ENCODE measurements around the gene ELP1.

The ELP1 gene

DNA sequence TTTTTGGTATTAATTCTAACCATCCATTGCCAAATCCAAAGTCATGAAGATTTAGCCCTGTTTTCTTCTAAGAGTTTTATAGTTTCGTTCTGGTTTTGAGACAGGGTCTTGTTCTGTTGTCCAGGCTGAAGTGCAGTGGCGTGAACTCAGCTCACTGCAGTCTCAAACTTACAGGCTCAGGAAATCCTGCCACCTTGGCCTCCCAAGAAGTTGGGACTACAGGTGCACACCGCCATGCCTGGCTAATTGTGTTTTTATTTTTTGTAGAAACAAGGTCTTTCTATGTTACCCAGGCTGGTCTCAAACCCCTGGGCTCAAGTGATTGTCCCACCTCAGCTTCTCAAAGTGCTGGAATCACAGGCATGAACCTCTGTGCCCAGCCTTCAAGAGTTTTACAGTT lies 50.8 kb downstream of the ELP1 start:
- DNase-seq (ENCODE audit: low spot score), result no peak

DNA sequence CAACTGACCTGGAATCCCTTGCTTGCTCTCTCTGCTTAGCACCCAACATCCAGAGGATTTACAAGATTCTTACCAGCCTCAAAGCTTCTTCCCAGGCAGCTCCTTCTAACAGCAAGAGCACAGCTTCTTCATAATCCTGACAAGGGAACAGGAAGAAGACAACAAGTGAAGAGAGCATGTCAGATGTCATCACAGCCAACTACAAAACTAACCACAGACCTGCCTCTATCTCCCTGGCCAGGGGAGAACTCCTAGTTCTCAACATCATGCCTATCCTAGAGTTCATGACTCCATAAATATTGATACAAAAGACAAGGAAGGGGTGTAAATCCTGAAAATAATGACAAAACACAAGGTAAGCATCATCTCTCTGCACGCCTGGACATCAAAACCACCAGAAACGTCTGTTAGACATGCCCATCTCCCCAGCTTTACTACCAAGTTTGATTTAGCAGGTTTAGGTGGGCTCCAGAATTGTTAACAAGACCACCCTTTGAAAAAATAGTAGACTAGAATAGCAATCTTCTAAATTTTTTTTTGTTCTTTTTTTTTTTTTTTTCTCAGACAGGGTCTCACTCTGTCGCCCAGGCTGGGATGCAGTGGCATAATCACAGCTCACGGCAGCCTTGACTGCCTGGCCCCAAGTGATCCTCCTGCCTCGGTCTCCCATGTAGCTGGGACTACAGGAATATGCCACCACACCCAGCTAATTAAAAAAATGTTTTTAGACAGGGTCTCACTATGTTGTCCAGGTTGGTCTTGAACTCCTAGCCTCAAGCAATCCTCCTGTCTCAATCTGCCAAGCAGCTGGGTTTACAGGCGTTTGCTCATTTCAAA lies 51.7 kb downstream of the ELP1 start:
- no peak for DNase-seq (ENCODE audit: low spot score)

DNA sequence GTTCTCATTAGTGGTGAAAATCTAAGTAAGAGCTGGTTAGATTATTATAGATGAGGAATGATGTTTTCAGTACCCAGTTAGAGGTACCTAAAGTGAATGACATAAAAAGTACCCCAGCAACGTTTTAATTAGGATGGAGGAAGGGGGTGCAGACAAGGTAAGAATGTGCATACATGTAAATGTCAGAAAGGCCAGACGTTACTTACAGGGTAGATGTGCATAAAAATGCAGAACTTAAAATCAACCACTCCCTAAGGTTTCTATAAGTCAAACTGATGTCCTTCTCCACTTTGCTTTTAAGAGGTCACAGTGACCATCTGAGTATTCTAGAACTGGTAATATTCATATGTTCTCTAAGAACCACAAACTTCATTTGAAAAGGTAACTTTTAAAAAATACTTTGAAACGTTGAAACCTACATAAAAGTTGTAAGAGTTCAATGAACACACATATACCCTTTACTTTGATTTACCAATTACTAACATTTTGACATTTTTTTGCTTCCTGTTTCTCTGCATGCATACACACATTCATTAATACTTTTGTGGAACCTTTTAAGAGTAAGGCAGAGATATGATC lies 53.1 kb downstream of the ELP1 start:
- no peak for DNase-seq (ENCODE audit: low spot score)

DNA sequence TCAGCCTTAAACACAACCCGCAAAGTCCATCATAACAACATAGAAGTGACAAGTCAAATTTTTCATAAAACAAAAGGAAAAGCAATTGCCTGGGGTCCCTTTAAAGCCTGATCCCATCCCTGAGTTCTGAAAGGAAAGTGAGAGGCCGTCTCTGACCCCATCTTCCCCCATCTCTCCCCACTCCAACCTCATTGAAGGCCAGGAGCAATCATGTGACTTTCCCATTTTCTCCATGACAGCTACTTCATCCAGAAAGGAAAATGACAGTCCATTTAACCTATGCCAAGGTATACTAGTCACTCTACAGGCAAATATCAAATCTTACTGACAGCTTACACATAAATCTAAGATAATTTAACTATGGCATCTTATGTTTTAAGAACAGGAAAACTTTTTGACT lies 56.4 kb downstream of the ELP1 start:
- DNase-seq (ENCODE audit: low spot score), result no peak

DNA sequence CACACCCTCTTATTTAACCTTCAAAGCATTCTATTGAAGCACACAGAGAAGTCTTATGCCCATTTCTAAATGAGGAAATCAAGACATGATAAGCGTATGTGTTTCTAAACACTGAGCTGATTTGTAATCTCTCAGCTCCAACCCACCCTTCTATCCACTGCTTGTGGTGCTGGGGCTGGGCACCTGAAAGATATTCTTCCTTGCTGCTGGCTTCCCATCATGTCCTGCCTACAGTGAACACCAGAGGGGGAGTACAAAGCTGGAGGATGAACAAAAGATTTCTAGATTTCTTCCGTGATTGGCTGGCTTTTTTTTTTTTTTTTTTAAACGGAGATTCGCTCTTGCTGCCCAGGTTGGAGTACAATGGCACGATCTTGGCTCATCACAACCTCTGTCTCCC lies 57.5 kb downstream of the ELP1 start:
- DNase-seq (ENCODE audit: low spot score), result no peak

DNA sequence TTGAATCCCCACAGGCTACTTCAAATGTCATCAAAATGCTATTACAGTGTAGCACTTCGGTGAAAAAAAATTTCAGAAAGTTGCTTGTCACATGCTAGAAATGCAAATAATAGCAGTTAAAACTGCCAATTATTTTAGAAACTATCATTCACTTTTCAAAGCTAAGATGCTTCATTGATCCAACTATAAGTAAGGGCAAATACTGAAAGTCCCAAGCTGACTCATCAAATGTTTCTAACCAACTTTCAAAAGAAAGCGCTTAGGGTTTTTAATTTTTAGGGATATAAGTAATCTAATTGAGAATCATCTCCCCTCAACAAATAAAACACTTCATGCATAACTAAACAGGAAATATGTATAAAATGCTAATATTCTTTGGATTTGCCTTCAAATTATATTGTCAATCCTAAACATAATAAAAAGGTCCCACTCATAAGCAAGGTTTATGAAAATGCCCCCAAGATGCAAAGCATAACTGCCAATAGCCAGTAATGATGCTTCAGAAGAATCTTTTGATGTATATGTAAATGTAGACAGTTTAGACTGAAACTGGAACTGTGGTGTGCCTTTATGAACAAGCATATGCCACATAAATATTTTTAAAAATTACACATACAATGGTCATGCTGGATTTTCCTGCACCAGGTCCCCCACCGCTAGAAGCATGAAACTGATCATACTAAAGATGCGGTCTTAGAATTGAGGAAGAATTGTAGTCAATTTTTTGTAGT lies 59.7 kb downstream of the ELP1 start:
- DNase-seq (ENCODE audit: low spot score), result no peak

DNA sequence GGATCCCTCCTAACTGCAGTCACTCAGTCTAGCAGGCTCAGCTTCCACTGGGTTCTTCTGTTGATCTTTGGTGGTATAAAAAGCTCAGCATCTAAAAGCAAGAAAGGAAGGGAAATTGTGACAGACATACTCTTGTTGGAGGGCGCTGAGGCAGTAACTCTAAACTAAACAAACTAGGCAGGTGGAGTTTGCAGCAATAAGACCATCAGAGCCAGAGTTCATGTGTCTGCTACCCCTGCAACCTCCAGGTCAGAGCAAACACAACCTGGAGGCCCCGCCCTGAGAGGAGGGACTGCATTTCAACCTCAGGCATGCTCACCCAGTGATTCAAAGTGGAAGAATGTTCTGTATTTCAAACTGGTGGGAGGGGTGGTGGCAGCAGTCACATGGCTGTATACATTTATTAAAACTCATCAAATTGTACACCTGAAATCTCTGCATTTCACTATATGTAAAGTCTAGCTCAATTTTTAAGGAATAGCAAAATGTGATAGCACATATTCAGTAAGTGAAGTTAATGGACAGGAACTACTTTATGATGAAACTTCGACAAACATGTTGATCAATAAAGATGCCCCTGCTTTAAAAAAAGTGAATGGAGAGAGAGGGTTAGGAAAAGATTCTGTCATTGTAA lies 64.7 kb downstream of the ELP1 start:
- DNase-seq (ENCODE audit: low spot score), result no peak

DNA sequence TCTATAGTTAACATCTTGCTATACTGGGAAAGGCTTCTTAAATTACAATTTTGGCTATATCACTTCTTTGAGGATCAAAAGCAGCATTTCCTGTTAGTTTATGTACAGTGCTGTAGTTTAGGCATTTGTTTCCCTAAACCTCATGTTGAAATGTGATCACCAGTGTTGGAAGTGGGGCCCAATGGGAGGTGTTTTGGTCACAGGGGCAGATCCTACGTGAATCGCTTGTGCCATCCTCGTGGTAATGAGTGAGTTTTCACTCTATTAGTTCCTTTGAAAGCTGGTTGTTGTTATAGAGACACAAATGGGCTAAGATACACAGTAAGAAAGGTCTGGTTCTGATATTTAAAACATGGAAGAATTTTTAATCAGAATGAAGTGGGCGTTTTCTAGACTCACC lies 66.1 kb downstream of the ELP1 start:
- DNase-seq (ENCODE audit: low spot score), result no peak

DNA sequence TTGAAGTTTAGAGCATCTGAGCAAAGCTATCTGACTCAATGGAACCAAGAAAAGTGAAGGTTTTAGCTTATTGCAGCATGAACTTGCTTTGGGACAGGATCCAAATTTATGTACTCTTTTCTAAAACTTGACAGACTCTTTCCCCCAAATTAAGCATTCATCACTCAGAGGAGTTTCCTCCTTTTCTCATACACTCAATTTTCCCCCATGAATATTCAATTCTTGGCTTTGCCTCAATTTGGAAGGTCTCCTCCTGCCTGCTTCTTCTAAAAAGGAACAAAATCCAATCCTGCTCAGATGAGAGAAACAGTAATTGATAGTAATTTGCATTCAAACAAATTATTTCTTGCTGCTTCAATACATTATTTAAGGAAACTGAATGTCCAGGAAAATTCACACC lies 66.8 kb downstream of the ELP1 start:
- no peak for DNase-seq (ENCODE audit: low spot score)

DNA sequence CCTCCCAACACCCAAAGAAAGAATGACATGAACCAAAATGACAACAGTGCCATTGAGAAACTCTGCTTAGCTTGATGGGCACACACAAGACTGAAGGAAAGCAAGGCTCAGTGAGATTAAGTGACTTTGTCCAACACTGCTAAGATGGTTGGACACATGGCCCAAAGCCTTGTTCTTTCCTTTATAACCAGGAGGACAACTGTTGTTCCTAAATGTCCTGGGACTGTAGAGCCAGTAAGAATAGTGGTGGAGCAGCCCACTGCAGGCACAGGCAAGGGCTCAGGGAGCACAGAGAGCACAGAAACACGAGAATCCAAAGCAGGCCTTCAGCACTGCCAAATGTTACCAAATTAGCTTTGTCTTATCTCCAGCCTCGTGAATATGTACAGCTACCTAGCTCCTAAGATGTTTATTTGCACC lies 67.9 kb downstream of the ELP1 start:
- no peak for DNase-seq (ENCODE audit: low spot score)

DNA sequence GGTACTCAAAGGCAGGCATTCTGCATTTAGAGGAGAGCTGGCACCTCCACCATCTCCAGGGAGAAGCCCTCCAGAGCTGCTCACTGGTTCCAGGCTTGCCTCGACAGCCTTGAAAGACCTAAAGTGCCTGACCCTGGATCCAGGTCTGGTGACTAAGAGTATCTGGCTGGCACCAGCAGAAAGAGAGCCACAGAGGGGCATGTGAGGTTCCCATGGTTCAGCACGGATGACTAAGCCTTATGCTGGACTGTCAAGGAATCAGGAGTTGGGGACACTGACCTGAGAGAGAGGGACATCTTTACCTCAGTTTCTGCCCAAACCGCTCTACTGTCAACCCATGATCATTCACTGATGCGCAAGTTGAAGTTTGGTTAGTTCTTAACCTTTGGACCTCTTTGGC lies 68.9 kb downstream of the ELP1 start:
- peak; percentile 30 for DNase-seq (ENCODE audit: low spot score)

DNA sequence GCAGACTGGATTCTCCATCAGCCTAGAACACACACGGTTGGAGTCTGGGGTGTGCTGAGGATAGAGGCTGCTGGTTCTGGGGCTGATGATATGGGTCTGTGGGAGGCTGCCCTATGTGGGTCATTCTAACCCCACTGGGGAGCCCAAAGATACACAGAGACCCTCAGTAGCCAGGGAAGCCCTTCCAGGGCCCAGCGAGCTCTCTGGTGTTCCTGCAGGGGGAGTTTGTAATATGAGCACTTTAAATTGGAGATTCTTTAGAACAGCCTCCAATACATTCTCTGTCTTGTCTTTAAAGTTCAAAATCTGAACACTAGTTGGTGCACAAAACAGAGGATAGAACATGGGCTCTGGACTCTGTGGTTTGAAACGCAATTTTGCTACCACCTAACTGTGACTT lies 69.5 kb downstream of the ELP1 start:
- no peak for DNase-seq (ENCODE audit: low spot score)

DNA sequence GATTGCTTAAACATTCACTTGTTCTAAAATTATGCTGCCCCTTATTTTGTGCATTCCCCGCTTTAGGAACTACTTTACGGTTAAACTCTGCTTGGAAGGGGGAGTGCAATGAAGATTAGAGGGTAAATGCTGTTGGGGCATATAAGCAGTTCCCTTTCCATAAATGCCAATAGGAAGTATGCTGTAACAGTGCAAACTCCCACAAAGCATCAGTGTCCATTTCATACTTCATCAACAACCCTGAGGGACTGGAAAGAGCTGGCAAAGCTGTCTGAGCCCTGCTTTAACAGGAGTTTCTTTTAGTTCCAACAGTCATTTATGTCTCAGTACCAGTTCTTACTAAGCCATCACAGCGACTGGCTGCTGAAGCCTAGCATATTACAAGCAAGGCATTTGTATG lies 70.0 kb downstream of the ELP1 start:
- no peak for DNase-seq (ENCODE audit: low spot score)

DNA sequence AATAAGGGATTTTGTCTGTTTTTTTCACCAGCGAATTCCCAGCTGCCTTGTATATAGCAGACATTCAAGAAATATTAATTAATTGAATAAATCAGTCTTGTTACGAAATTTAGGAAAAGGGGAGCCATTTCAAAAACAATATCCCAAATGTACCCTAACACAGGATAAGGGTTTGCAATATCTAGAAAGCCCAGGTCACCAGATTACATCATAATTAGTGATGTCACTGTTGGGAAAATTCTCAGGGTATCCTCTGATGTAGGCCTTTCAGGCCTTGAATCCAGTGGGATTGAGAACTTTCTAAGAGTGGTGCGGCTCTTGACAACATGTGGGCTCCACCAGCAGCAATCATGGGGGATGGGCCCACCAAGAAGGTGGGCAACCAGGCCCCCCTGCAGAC lies 71.9 kb downstream of the ELP1 start, which contains the start of gene ACTL7A:
Gene ACTL7A (plus strand): TSS at position 270 of the 400 bp plus-strand sequence. CDS start 57 bp downstream, at position 327.
- no peak for DNase-seq (ENCODE audit: low spot score)

DNA sequence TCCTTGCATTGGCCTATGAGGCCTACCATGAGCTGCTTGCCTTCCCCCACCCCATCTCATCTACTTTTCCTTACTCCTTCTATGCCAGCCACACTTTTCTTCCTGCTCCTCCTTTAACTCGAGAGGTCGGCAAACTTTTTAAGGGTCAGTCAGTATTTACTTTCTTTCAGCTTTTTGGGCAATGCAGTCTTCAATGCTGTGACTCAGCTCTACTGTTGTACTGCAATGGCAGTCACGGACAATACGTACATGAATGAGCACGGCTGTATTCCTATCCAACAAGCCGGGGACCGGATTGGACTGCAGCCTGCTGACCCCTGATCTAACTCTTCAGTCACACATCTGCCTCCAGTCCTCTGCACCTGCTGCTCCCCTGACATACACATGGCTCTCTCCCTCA lies 72.5 kb downstream of the ELP1 start:
- DNase-seq (ENCODE audit: low spot score), result no peak

DNA sequence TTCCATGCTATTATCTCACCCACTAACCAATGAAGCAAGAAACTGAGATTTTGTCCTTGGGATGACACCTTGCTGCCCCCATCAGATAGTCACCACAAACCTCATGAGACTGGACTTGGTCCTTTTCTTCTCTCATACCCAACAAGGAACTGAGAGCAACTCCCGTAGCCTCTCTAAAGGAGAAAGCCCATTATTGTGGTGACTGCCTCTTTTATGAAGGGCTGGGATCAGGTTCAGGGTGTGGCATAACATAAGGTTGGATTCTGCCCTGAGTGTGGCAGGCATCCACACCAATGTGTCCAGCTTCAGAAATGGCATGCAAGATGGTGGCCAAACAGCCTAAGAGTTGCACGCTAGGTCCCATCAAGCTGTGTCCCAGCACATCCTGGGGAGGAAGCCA lies 73.2 kb downstream of the ELP1 start:
- no peak for DNase-seq (ENCODE audit: low spot score)

DNA sequence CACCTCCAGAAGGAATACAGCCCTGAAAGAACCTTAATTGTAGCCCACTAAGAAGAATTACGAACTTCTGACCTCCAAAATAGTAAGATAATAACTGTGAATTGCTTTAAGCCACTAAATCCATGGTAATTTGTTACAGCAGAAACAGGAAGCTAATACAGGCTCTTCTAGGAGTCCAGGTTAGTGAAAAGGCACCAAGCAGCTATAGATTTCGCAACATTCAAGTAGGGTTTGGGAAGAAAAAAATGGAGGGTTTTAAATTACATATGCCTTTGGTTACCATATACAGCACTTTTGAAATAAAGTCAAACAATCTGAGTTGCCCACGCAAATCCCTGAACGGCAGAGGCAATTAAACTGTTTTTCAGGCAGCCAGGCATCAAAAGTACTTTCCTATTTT lies 73.6 kb downstream of the ELP1 start:
- DNase-seq (ENCODE audit: low spot score), result no peak

DNA sequence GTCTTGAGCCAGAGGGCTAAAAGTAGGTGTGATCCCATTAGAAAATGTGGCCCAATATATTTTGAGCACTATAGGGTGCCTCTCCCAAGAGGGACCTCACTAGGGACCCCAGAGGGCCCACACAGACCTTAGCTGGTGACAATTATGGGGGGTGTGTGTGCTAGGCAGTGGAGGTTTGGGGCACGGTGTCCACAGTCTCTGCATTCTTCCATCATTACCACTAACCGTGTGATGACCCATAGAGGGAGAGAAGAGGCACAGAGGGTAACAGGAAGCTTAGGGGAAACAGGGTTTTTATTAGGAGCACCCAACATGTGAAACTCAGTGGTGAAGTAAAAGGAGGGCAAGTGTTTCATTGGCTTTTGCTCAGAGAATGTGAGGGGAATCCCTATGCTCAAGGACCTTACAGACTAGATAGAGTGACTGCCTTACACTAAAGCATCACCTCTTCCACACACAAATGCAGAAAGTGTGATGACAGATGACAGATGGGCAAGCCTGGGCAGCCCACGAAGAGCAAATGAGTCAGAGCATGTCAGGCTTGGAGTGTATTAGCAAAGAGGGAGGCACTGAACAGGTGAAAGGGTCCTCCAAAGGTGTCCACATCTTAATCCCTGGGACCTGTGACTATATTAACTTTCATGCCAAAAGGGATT lies 74.3 kb downstream of the ELP1 start:
- DNase-seq (ENCODE audit: low spot score), result no peak

DNA sequence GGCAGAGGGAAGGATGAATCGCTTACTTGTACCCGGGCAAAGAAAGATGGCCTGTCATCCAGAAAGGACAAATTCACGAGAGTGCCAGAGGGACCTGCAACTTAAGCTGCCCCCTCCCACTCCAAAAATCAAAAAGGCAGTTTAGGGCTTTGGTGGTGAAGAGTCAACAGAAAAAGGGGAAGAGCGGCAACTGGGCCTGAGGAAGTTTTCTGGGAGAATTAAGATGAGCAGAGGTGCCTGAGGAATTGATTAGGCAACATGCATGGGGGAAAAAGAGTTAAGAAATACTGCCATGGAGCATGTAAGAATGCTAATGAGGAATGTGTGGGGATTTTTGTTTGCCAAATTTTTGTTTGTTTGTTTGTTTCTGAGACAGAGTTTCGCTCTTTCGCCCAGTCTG lies 76.4 kb downstream of the ELP1 start:
- no peak for DNase-seq (ENCODE audit: low spot score)

DNA sequence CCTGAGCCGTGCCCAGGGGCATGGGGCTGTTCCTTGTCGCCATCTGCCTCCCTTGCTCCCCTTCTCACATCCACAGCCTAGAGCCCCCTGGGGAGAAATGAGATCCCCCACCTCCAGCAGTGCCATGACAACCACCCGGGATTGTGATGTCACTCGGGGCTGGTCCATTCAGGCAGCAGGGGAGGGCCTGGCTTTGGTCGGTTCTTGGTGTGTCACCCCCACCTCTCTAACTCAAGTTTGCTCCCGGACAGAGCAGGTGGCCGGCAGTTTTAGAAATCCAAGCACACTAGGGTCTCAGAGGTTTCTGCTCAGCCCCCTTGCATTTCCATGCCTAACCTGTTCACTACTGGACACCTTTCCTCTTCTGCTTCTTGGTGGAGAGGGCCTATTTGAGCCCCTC lies 78.0 kb downstream of the ELP1 start, which contains the start of gene ACTL7B:
Gene ACTL7B (minus strand): TSS at position 99 of the 400 bp plus-strand sequence. CDS start 56 bp downstream, at position 43.
- no peak for DNase-seq (ENCODE audit: low spot score)

DNA sequence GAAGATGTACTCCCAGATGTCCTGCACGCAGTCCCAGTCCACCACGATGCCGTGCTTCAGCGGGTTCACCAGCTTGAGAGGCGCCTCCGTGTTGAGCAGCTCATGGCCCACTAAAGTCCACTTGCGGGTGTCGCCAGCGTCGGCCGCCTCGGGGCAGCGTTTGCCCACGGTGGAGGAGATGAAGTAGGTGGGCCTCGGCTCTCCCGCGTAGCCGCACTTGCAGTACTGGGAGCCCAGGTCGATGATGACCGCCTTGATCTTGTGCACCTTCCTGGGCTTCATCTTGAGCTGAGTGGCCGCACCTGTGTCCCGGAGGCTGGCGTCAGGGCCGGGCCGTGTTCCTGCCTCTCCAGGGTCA lies 78.4 kb downstream of the ELP1 start:
- no peak for DNase-seq (ENCODE audit: low spot score)

Data from RKO (cell line).